Measurements from ENCODE around the gene PATJ. TPM values are rescaled to one million over a fixed set of nuclear protein-coding genes. Genes with fewer than 3 reads are reported as not detected.

The PATJ gene
- 4.3 and 6.8 TPM in 2 replicates for total RNA-seq

DNA sequence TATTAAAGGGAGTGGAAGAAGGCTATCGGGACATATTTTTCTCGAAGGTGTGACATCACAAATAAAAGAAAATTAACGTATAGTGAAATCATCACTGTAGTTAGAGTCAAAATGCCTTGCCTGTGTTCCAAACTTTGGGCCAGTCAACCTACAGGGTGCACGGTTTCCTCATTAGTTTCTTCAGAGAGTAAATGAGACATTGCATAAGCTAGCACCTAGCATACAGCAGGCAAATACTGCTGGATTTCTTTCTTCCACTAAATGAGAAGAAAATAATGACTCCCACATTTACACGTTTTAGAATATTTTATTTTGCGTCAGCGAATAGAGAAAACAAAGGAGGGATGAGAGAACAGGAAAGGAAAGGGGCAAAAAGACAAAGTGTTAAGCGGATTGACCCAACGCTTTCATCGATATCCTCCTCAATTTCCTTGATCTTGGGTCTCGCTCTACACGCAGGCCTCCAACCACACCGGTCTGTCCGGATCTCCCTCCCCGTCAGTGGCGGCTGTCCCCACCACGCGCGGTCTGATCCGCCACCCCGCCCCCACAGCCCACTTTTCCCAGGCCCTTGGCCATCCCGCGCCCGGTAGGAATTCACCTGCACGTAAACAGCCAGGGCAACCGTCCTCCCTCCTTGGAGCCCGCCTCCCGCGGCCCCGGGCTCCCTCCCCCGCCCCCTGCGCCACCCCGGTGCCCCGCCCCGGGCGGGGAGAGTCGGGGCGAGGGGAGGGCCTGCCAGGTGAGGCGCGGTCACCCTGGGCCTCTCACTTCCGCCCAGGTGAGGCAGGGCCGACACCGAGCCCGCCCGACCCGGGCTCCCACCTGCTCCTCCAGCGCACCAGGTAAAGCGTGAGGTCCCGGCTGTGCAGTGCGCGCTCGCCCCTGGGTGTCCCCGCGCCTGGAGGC is at the start of gene PATJ:
Gene PATJ (plus strand): TSS at position 770 of the 909 bp plus-strand sequence. CDS start 20,413 bp downstream, outside the sequence.

GRCh38 chr1:61724813-61725694 is 17.2 kb upstream of the PATJ start, which contains the start of gene TM2D1:
TM2D1 (minus strand) TSS chr1:61725141; CDS start chr1:61725120, 21 bp downstream.

DNA sequence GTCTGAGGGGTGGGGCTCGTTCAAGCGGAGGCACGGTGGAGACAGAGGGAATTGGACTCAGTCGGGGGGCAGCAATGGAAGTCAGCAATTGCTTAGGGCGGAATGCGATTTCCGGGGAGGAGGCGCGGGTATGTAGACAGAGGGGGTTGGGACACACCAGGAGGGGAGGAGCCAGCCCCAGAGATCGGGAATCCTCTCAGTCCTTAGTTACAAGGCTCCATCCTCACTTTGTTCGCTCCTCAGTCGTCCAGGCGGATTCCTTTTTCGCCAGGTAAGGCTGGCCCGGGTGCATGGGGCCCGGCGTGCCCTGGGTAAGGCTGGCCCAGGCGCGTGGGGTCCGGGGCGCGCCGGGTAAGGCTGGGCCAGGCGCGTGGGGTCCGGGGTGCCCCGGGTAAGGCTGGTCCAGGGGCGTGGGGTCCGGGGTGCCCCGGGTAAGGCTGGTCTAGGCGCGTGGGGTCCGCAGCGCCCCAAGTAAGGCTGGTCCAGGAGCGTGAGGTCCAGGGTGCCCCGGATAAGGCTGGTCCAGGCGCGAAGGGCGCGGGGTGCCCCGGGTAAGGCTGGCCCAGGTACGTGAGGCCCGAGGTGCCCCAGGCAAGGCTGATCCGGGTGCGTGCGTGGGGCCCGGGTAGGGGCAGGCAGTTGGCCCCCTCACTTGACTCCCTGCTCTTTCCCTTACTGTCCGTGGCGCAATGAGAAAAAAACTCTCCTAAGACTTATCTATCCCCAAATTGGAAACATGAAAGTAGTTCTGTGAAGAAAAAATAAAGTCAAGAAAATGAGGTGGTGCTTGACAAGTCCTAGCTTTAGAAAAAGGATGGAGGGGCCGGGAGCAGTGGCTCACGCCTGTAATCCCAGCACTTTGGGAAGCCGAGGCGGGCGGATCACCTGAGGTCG is 452.6 kb downstream of the PATJ start, which contains the start of gene L1TD1:
Gene L1TD1 (plus strand): TSS at position 199 of the 894 bp plus-strand sequence. CDS start 11,780 bp downstream, outside the sequence.

Other genes with a start within 250 kb of the PATJ start
- 39.4 and 45.2 TPM in 2 replicates for gene TM2D1, start 17.3 kb upstream of the PATJ start, total RNA-seq